ENCODE results near the gene INSYN1.

The INSYN1 gene

DNA sequence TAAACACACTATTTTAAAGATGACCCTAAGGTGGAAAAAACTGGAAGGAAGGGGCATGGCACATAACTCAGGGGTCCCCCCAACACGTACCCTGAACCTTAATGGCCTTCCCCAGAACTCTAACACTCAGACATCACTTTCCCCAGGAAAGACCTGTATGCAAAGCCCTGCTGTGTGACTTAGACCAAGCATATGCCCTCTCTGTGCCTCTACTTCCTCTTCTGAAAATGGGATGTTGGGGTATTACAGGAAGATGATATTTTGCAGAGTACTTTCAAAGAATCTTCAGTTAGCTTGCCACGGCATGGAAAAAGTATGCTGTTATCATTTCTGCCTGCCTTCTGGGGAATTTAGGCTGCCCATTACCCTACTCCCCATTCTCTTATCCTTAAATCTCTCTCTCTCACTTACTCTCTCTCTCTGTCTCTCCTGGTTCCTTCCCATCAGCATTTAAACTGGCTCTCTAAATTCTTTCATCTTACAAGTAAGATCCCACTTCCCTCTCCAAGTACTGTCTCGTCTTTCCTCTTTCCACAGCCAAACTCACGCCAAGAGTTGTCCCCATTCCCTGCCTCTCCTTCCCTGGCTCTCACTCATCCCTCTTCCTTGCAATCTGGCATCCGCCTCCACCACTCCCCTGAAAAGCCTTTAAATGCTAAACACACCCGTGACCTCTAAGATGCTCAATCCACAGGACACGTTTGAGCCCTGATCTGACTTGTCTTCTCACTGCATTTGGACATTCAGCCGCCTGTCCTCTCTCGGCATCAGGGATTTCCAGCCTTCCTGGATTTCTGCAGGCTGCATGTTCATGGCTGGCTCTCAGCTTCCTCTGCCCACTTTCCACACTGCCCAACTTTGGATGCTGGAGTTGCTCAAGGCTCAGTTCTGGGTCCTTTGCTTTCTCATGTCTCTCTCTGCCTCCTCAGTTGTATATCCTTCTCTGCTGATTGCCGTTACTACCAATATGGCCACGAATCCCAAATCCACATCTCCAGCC lies 7.5 kb upstream of the INSYN1 start:
- 0 out of 2 replicates have a peak, but pooled peaks cover 6% of the 10 kb centered on the region for H3K4me1 ChIP-seq (ENCODE audit: insufficient read depth, low read length)
- no peak overlapping the region for H3K9ac ChIP-seq (ENCODE audit: low read depth, low read length)
- no peaks in the 10 kb centered on the region for H3K9me3 ChIP-seq (ENCODE audit: control insufficient read depth, insufficient read depth, low read length)
- H3K36me3 ChIP-seq (ENCODE audit: insufficient read depth, low read length), result no peaks in the 10 kb centered on the region

DNA sequence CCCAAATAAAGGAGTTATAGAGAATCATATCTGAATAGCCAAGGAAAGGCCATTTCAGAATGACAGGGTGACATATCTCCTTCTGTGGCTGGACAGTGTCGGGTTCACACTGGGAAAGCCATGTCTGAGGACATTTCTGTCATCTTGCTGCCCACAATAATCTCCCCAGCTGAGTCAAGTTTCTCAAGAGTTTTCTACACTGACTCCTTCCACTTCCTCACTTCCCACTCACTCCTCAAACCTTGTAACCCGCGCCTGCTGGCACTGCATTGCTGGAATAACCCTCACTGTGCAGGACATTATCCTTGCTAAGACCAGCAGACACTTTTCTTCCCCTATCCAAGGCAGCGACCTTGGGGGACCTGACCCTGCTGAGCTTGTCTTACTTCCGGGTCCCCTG lies 5.3 kb upstream of the INSYN1 start:
- H3K4me1 ChIP-seq (ENCODE audit: insufficient read depth, low read length), result peaks cover 18% of the 10 kb centered on the region
- no peaks in the 10 kb centered on the region for H3K36me3 ChIP-seq (ENCODE audit: insufficient read depth, low read length)
- no peak overlapping the region for H3K9ac ChIP-seq (ENCODE audit: low read depth, low read length)
- H3K9me3 ChIP-seq (ENCODE audit: control insufficient read depth, insufficient read depth, low read length), result no peaks in the 10 kb centered on the region

DNA sequence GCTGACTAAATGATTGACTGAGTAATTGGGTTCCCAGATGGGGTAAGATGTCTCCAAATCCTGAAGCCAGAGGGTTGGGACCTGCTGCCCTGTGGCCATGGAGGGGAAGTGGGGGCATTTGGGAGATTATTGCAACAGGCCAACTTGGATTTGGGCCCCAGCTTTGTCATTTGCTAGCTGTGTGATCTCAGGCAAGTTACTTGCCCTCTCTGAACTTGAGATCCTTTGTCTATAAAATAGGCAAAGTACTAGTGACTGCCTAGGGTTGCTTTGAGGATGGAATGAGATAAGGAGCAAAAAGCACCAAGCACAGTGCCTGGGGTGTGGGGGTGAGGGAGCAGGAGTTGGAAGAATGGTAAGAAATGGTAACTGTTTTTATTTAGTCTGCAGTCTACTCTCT lies 4.4 kb upstream of the INSYN1 start:
- peaks cover 18% of the 10 kb centered on the region for H3K4me1 ChIP-seq (ENCODE audit: insufficient read depth, low read length)
- H3K9me3 ChIP-seq (ENCODE audit: control insufficient read depth, insufficient read depth, low read length), result no peaks in the 10 kb centered on the region
- no peak overlapping the region for H3K9ac ChIP-seq (ENCODE audit: low read depth, low read length)
- H3K36me3 ChIP-seq (ENCODE audit: insufficient read depth, low read length), result no peaks in the 10 kb centered on the region

DNA sequence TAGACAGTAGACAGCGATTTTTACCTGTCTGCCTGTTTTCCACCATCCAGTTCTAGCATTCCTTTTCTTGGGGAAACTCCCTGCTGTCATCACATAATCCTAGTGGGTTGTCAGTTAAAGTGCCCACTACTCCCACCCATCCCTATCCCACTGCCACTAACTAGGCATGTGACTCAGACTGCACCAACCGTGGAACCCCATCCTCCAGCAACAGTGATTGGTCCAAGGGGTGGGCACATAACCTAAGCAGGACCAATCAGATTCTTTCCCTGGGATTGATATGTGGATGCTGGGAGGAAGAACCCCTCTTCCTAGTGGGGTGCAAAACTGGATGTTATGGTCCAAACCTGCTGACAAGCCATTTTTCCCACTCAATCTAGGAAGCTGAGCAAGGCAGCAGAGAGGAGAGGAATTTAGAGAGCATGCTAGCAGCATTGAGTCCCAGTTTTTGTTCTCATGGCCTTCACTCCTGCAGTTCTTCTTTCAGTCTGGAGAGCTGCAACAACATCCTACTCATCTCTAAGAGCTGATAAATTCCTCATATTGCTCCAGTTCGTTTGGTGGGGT lies 3.9 kb upstream of the INSYN1 start:
- Histone ChIP-seq H3K9ac (ENCODE audit: low read depth, low read length) (no peak overlapping the region), H3K9me3 (ENCODE audit: control insufficient read depth, insufficient read depth, low read length) (no peaks in the 10 kb centered on the region), H3K36me3 (ENCODE audit: insufficient read depth, low read length) (no peaks in the 10 kb centered on the region), H3K4me1 (ENCODE audit: insufficient read depth, low read length) (peaks cover 14% of the 10 kb centered on the region)

DNA sequence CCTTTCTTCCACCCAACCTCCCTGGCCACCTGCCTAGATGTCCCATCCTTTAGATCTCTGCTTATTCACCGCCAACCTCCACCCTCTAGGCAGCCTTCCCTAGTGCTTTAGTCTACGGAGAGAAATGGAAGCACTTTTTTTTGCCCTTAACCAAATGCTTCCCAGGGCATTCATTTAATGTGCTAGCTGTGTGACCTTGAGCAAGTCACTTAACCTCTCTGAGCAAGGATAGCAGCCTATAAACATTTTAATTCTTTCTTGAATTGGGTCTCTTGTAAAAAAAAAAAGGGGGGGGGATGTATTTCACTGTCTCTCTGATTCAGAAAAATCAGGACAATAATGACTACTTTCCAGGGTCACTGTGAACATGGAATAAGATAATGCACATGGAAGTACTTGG lies 3.2 kb upstream of the INSYN1 start:
- H3K9me3 ChIP-seq (ENCODE audit: control insufficient read depth, insufficient read depth, low read length), result no peaks in the 10 kb centered on the region
- H3K36me3 ChIP-seq (ENCODE audit: insufficient read depth, low read length), result no peaks in the 10 kb centered on the region
- H3K4me1 ChIP-seq (ENCODE audit: insufficient read depth, low read length), result peaks cover 13% of the 10 kb centered on the region
- no peak overlapping the region for H3K9ac ChIP-seq (ENCODE audit: low read depth, low read length)

DNA sequence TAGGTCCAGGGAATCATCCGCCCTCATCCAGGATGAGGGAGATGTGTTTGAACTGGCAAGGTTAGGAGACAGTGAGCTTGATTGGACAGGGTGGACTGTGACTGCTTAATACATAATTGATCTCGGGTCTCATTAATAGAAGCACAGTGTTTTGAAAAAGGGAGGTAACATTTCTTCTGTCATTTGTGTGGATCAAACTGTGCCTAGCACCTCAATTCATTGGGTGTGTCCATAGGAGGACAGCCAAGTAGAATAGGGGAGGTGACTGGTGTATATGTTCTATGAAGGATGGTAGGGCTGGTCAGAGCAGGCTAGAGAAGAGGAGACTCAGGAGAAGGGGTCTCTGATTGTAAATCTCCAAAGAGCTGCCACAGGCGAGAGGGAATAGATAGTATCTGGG lies 2.8 kb upstream of the INSYN1 start:
- peaks cover 13% of the 10 kb centered on the region for H3K4me1 ChIP-seq (ENCODE audit: insufficient read depth, low read length)
- no peaks in the 10 kb centered on the region for H3K9me3 ChIP-seq (ENCODE audit: control insufficient read depth, insufficient read depth, low read length)
- H3K9ac ChIP-seq (ENCODE audit: low read depth, low read length), result no peak overlapping the region

DNA sequence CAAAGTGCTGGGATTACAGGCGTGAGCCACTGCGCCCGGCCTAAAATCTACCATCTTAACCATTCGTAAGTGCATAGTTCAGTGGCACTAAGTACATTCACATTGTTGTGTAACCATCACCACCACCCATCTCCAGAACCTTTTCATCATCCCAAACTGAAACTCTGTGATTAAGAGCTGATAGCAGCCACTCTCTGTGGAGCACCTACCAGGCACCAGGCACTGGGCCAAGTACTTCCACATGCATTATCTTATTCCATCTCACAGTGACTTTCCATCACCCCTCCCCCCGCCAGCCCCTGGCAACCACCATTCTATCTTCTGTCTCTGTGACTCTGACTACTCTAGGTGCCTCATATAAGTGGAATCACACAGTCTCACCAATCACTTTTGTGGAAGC lies 2.3 kb upstream of the INSYN1 start:
- H3K9me3 ChIP-seq (ENCODE audit: control insufficient read depth, insufficient read depth, low read length), result no peaks in the 10 kb centered on the region
- no peak overlapping the region for H3K9ac ChIP-seq (ENCODE audit: low read depth, low read length)
- peaks cover 13% of the 10 kb centered on the region for H3K4me1 ChIP-seq (ENCODE audit: insufficient read depth, low read length)
- no peaks in the 10 kb centered on the region for H3K36me3 ChIP-seq (ENCODE audit: insufficient read depth, low read length)

More for the DNA sequence above, 2.8 kb upstream of the INSYN1 start:
- H3K36me3 ChIP-seq (ENCODE audit: insufficient read depth, low read length), result no peaks in the 10 kb centered on the region

DNA sequence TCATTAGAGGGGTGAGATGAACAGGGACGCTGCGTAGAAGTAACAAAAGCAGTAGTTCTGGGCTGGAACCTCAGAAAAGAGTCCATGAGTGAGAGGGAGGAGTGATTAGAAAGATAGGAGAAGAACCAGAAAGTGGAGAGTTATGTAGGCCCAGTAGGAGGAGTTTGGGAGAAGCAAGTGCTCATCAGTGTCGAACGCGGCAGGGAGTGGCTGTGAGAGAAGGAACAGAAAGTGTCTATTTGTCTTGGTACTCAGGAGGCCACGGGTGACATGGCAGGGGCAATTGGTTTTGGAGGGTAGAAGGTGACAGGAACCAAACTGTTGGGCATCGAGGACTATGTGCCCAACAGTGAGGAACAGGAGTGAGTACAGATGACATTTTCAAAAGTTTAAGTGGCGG lies 1.3 kb upstream of the INSYN1 start:
- no peak overlapping the region; the same call in 1 of the 2 replicates for H3K9ac ChIP-seq (ENCODE audit: low read depth, low read length)
- no peaks in the 10 kb centered on the region for H3K9me3 ChIP-seq (ENCODE audit: control insufficient read depth, insufficient read depth, low read length)
- H3K36me3 ChIP-seq (ENCODE audit: insufficient read depth, low read length), result no peaks in the 10 kb centered on the region
- peaks cover 13% of the 10 kb centered on the region for H3K4me1 ChIP-seq (ENCODE audit: insufficient read depth, low read length)

DNA sequence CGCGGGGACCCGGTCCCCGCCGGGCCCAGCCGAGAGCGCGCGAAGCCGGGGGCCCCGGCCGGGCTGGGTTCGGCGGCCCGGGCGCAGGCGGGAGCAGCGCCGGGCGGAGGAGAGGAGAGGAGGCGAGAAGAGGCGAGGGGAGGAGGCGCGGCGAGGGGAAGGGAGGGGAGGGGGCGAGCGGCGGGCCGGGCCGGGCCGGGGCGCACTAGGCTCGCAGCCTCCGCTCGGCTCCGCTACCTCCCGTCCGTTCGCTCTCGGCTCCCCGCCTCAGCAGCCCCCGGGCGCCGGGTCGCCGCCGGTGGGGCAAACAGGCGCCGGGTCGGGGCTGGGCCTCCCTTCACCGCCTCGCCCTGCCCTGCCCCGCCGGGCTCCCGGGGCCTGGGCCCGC lies 351 bp downstream of the INSYN1 start:
- Histone ChIP-seq H3K9ac (ENCODE audit: low read depth, low read length) (peak overlapping the region; percentile 83), H3K9me3 (ENCODE audit: control insufficient read depth, insufficient read depth, low read length) (no peaks in the 10 kb centered on the region), H3K36me3 (ENCODE audit: insufficient read depth, low read length) (no peaks in the 10 kb centered on the region), H3K4me1 (ENCODE audit: insufficient read depth, low read length) (peaks cover 13% of the 10 kb centered on the region)

DNA sequence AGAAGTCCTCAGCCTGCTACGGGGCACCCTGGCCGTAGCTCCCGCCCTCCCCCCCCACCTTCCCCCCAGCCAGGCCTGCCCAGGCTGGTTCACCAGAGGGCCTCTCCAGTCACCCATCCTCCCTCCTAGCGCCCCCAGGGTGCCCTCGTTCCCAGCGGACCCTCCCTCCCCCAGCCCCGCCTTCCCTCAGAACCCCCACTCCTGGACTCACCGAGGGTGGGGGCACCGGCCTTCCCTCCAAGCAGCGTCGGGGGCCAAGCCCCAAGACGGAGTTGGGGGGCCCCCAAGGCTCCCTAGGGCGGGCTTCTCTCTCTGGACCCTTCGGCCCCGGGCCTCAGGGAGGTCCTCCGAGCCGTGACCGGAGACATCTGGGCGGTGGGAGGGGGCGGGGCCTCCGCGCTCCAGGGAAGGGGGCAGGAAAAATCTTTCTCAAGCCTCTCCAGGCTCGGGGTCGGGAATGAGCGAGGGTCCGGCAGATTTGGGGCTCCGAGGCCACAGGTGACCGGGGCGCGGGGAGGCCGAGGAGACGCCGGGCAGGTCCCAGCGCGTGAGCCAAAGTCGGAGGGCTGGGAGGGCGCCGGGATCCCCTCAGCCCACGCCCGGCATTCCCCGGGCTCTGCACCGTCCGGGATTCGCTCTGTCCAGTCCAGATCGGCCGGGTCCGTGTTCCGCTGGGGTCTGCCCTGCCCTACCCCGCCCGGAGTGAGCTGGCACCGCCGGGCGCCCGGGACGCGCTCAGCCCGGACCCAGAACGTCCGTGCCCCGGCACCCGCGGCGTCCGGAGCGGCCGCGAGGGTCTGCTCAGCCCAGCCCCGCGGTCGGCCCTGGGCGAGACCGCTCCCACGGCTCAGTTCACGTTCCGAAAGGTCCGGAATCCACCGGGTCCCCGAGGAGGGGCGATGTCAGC lies 999 bp downstream of the INSYN1 start:
- peak overlapping the region; percentile 83 for H3K9ac ChIP-seq (ENCODE audit: low read depth, low read length)
- peaks cover 14% of the 10 kb centered on the region for H3K4me1 ChIP-seq (ENCODE audit: insufficient read depth, low read length)
- no peaks in the 10 kb centered on the region for H3K9me3 ChIP-seq (ENCODE audit: control insufficient read depth, insufficient read depth, low read length)
- H3K36me3 ChIP-seq (ENCODE audit: insufficient read depth, low read length), result no peaks in the 10 kb centered on the region

DNA sequence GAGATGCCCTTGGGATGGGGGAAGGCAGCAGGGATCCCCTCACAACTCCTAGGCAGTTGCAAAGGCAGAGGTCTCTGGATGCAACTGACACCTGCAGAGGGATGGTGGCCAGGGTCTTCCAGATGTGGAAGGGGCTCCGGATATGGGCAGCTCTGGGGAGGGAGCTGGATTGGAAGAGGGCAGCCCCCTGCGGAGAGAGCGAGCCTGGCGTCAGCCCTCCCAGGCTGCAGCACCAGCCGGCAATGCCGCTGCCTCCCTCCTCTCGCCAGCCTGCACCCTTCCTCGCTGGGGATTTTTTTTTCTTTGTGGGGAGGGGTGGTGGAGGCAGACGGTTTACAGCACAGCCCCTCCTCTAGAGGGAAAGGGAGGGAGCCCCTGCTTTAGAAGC lies 1.6 kb downstream of the INSYN1 start:
- Histone ChIP-seq H3K9me3 (ENCODE audit: control insufficient read depth, insufficient read depth, low read length) (no peaks in the 10 kb centered on the region), H3K9ac (ENCODE audit: low read depth, low read length) (peak overlapping the region; percentile 26; the same call in 1 of the 2 replicates)

DNA sequence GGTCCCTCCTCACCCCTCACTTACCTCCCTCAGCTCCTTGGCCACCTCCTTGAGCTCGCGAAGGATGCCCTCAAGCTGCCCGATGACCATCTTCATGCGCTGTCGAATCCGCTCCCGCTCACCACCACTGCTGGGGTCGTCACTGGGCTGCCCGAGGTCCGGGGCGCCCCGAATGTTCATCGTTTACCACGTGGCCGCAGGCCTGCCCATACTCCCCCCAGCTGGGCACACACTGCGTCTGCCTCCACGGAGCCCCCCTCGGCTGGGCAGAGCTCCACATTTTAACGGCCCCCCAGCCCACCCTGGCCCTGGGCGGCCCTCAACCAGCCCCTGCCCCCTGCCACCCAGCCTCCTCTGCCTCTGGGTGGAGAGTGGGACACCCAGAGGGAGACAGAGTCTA lies 2.2 kb downstream of the INSYN1 start:
- Histone ChIP-seq H3K36me3 (ENCODE audit: insufficient read depth, low read length) (no peaks in the 10 kb centered on the region), H3K9ac (ENCODE audit: low read depth, low read length) (peak overlapping the region; percentile 26; the same call in 1 of the 2 replicates), H3K4me1 (ENCODE audit: insufficient read depth, low read length) (peaks cover 22% of the 10 kb centered on the region), H3K9me3 (ENCODE audit: control insufficient read depth, insufficient read depth, low read length) (no peaks in the 10 kb centered on the region)

More for the DNA sequence above, 1.6 kb downstream of the INSYN1 start:
- Histone ChIP-seq H3K36me3 (ENCODE audit: insufficient read depth, low read length) (no peaks in the 10 kb centered on the region), H3K4me1 (ENCODE audit: insufficient read depth, low read length) (peaks cover 20% of the 10 kb centered on the region)

DNA sequence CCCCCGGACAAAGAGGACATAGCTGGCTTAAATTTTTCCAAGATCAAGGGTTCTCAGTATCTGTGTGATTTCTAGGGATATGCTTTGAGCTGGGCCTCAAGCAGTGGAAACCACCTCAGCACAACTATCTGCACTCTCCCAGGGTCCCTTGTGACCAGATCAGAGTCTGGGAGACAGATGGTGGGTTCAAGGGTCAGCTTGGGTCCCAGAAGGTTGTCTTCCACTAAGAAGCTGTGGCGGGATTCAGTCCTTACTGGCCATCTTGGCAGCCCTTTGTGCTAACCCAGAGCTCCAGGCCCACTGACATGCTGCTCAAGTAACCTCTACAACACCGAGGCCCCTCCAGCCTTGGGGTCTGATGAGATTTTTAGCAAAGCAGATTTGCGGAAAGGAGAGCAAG lies 2.7 kb downstream of the INSYN1 start:
- Histone ChIP-seq H3K4me1 (ENCODE audit: insufficient read depth, low read length) (peaks cover 23% of the 10 kb centered on the region), H3K9me3 (ENCODE audit: control insufficient read depth, insufficient read depth, low read length) (no peaks in the 10 kb centered on the region), H3K36me3 (ENCODE audit: insufficient read depth, low read length) (no peaks in the 10 kb centered on the region), H3K9ac (ENCODE audit: low read depth, low read length) (no peak overlapping the region)

DNA sequence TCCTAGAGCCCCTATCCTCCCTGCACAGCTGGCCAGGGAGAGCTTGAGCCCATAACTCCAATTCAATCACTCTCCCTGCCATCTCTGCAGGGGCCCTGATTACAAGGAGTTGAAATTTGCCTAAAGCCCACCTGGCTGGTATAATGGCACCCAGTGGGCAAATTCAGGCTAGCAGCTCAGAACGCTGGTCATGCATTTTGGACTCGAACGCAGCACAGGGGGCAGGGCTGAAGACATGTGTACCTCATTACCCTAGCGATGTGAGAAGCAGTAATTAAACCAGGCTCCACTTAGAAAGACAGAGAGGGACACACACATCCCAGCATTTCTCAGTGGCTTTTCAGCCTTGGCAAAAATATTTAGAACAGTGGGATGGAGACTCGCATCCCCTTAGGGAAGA lies 3.2 kb downstream of the INSYN1 start:
- Histone ChIP-seq H3K9me3 (ENCODE audit: control insufficient read depth, insufficient read depth, low read length) (no peaks in the 10 kb centered on the region), H3K4me1 (ENCODE audit: insufficient read depth, low read length) (peaks cover 28% of the 10 kb centered on the region), H3K36me3 (ENCODE audit: insufficient read depth, low read length) (no peaks in the 10 kb centered on the region), H3K9ac (ENCODE audit: low read depth, low read length) (no peak overlapping the region)
